Right ventricle myocardium inferior (tissue), 1 donor: ENCODE measurements around the gene HHIPL1. TPM values are rescaled to one million over a fixed set of nuclear protein-coding genes. Genes with fewer than 3 reads are reported as not detected.

Experiments
- ATAC-seq: fragments of 200-7000 bp; cut with Tn5 transposase; one replicate; pipeline ENCODE4 v1.9.1; 2020; ENCODE audit warnings: mild to moderate bottlenecking, moderate library complexity
- DNase-seq: peaks from one replicate; pipeline ENCODE4 v3.0.0; 2021; ENCODE audit errors: missing footprints
- intact Hi-C: fragments of 100-400 bp; cut with DNase I; formaldehyde crosslinking; loops from one replicate; pipeline ENCODE4 v1.11.0; 2022
- total RNA-seq: library from RNA; stranded (reverse); fragmentation: NEBNext Ultra II Directional; extraction: Animal tissue kit (Norgen Biotek cat#: 25700); gene quantifications from one replicate; pipeline ENCODE4 v1.2.1, GENCODE V29; 2021
- donor health status: DM: no; HTN: yes; CAD: no; lungs with severe emphysema.

HHIPL1 gene
- total RNA-seq, 1 donor from 2014 or later, result 1.5 TPM

DNA sequence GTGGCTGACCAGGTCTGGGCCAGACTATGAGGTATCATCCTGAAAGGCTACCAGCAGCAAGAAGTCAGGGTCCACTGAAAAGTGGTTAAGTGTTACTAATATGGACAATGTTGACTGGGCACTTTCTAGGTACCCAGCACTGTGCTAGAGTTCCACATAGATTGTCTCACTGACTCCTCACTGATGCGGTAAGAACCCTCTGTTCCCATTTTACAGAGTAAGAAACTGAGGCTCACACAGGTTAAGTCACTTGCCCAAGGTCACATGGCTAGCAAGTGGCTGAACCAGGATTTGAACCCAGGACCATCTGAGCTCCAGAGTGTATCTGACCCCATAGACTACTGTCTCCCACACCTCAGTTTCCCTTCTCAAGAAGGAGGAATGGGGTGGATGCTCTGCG, 36.3 kb upstream of the HHIPL1 start:
- ATAC-seq (no peak), DNase-seq (no peak)
- intact Hi-C loops, result no loop called here

DNA sequence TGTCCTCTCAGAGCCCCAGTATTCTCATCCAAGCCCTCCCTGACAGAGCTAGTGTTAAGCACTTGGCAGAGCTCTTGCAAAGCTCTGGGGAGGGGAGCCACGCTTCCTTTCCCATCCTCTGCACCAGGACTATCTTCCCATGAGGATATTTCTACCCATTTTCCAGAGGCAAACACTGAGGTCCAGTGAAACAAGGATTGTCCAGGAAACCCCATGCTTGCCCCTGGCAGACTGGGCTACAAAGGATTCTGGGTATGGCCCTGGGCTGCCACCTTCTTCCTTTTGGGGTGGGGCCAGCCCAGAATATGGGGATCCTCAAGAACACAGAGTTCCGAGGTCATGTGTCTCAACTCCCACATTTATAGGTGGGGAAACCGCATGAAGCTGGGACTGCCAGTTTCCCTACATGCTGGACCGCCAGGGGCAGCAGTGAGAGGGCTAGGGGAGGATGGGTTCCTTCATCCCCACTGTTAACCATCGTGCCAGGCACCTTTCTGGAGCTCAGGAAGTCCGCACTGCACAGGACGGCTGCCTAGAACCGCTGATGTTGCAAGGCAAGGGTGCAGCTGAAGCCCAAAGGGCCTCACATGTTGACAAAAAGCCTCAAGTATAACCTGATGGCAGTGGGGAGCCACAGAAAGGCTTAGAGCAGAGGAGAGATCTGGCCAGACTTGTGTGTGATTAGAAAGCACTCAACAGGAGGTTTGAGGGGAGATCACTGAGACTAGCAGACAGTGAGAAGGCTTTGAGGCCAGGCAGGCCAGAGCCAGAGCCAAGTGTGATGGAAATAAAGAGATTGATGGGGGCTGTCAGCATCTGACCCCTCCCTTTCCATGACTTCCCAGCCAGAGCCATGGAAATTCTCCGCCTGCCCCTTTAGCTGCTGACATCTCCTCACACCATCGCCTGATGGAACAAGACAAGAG, 35.4 kb upstream of the HHIPL1 start:
- ATAC-seq, result no peak
- DNase-seq, result peak; percentile 41
- intact Hi-C loops, result no loop called here

DNA sequence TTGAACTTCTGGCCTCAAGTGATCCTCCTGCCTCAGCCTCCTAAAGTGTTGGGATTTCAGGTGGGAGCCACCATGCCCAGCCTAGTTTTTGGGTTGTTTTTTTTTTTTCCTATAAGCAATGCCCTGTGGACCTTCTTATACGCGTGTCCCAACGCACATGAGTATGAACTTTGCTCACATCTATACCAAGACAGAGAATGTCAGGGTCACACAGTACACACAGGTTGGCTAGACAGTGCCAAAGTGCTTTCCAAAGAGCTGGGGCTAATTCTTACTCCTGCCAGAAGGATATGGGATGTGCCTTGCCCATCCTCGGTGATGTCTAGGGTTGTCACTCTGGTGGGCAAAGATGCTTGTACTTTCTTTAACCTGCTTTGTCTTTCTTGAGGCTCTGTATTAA, 33.3 kb upstream of the HHIPL1 start:
- no peak for ATAC-seq
- intact Hi-C loops, result no loop called here
- DNase-seq, result no peak

DNA sequence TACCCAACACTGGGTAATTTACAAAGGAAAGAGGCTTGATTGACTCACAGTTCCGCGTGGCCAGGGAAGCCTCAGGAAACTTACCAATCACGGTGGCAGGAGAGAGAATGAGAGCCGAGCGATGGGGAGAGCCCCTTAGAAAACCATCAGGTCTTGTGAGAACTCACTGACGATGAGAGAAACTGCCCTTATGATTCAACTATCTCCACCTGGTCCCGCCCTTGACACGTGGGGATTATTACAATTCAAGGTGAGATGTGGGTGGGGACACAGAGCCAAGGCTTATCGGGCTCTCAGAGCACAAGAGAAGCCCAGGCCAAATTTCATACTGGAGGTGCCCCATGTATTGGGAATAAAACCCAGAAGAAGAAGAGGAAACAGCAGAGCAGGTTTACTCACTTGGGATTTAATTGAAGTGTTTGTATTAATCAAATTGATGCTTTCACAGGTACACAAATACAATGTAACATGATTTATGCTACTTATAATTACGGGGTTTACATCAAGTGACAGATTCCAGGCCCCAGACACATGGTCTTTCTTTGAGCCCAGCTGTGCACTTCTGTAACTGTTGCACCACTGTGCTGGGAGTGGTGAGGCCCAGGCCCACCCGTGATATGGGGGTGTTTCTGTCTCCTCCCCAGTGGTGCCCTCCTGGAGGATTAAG, 32.7 kb upstream of the HHIPL1 start:
- ATAC-seq (no peak), DNase-seq (peak; percentile 20)
- intact Hi-C loops, result no loop called here

DNA sequence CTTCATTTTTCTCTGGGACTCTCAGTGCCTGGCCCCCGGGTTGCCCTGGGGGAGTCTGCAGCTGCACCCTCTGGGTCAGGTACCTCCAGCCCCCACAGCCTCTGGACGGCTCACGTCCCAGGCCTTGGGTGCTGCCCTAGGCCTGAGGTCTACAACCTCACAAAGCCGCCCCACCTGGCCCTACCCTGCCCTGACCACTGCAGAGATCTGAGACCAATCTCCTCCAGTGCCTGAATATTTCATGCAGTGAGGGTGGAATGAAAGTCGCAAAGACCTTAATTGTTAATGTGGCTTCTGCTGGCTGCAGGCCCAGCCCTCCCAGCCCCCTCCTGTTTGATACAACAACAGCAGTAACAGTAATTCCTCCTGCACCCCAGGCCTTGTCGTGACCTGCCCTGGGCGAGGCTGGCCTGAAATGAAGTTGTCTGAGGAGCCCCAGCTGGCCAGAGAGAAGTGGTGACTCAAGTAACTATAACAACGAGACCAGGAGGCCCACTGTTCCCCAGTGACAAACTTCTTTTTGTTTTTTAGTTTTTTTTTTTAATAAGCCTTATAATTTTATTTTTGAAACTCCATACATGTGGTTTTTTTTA, 32.1 kb upstream of the HHIPL1 start:
- intact Hi-C loops, result no loop called here
- DNase-seq, result peak; percentile 57
- no peak for ATAC-seq

DNA sequence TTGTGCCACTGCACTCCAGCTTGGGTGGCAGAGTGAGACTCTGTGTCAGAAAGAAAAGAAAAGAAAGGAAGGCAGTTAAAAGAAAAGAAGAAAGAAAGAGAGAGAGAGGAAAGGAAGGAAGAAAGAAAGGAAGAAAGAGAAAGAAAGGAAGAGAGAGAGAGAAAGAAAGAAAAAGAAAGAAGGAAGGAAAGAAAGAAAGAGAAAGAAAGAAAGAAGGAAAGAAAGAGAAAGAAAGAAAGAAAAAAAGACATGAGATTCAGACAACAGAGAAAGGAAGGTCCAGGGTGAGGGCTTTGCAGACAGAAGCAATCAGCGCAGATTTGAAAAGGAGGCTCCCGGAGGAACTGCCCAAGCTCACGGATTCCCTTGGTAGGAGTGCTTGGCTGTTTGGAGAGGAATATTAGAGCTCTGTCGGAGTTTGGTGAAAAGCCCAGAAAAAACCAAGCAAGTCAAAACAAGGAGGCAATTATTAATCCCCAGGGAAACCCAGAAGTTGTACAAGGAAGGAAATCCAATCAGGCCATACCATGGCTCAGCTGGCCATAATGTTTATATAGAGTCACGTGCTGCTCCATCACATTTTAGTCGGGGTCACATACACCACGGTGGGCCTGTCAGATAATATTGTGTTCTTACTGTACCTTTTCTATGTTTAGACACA, 29.3 kb upstream of the HHIPL1 start:
- intact Hi-C loops, result no loop called here
- ATAC-seq, result peak; percentile 15
- DNase-seq, result no peak

DNA sequence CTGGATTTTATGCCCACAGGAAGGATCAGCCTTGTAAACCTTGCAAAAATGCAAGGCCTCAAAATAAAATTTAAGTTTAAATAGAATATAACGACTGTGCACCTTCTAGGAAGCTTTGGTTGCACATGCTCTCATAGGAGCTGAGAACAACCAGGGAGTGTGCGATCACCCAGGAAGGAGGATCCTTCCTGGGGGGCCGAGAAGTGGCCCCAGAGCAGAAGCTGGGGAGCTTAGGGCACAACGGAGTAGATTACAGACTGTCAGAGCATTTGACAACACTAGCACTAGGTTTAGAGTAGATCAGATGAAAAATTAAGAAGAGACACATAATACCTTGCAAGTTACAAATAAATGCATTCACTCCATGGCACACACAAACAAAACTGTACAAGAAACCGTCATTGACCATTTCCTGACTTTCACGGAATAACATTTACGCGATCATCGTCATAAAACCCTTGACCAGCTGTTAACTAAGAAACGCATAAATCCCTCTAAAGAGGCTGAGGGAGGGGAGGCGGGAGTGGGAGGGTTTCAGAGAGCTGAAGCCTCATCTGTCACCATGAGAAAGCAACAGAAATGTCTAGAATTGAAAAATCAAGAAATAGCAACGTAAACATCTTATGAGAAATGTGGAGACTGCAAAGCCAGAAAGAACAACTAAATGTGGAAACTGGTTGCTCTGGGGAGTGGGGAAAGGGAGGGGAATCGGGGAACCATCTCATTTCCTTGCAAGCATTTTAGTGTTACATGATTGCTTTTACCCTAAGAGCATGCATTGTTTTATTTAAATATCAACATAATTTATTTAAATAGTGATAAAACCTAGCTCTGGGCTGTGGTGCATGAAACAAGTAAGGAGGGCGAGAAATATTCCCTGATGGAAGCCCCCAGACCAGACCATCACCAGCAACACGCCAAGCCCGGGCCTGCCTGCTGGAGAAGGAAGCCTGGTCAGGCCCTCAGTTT, 27.8 kb upstream of the HHIPL1 start:
- DNase-seq (no peak), ATAC-seq (no peak)
- intact Hi-C loops, result no loop called here

DNA sequence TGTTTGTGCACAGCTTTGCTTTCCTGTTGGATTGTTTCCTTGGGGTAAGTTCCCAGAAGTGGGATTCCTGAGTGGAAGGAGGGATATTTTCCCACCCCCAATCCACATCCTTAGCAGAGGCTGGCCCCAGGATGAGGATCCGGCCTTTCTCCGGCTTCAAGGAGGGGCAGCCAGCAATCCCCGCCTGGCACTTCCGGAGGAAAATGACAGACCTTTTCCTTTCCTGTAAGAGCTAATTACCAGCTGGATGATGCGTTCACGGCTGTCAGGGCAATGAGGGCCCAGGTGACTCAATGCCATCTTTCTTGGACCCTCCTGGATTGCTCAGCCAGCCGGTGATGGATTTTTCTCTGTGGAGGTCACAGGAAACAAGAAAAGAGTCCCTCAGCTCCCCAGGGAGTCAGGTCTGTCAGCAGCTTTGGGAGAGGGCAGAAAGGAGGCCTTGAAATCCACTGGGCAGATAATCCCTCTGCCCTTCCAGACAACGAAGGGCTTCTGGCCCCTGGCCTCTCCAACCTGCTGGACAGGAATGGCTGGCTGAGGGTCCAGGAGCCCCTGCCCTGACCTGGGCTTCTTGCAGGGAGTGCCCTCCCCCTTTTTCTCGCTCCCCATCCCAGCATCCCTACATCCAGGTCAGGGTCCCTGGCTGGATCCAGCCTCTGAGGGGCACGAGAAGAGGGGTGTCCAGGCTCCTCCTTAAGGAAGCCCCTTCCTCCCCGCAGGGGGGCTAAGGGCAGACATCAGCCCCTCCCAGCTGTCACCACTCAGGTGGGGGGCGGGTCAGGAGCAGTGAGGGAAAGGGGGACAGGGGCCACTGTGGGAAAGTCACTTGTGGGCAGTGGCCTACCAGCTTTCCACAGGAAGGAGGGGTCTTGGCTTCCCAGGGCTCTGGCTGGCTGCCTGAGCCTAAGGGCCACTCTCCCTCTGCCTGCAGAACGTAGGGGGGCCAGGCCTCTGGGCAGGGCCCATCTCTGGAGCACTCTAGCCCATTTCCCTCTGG, 24.8 kb upstream of the HHIPL1 start:
- ATAC-seq (no peak), DNase-seq (peak; percentile 59)
- intact Hi-C loops, result no loop called here

DNA sequence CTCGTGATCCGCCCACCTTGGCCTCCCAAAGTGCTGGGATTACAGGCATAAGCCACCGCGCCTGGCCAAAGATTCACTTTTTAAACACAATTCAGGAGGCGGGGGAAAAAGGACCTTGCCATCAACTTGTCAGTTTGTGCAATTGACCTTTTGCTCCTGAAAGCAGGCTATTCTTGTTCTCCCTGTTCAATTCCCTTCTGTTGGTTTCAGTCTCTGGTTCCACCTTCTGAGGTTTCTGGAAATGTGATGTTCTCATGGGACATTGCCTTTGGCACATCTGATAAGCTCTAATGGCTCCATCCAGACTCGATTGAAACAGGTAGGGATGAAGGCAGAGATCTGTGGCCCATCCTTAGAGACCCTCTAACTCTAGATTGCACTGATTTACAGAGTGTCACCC, 23.0 kb upstream of the HHIPL1 start:
- intact Hi-C loops, result no loop called here
- DNase-seq (no peak), ATAC-seq (no peak)

DNA sequence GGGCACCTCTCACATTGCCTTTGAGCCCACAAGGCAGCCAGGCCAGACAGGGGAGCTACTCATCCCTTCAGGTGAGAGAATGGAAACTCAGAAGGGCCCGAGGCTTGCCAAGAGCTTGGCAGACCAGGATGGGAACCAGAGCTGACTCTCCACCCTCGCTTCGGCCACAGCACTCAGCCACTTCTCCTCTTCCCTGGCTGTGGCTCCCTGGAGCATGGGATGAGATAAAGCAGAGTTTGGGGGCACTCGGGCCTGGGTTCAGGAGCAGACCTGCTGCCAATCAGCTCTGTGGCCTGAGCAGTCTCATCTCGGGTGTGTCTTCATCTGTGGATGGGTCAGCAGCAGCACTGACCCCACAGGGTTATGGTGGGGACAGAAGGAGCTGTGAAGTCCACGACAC, 20.9 kb upstream of the HHIPL1 start:
- intact Hi-C loops, result no loop called here
- DNase-seq (peak; percentile 59), ATAC-seq (no peak)

DNA sequence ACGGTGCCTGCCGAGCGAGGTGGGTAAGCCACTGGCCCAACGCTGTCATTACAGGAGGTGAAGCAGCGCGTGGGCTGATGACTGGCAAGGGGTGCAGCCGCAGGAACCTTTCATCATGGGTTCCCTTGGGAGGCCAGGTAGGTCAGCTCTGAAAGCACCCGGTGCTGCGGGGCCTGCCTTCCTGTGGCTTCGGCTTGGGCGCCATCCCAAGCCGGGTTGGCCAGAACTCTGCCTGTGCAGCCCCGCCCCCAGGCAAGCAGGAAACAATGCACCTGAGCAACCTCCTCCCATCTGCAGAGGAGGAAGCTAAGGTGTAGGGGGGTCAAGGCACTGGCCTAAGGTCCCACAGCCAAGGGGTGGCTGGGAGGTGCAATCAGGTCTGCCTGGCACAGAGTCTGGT, 20.0 kb upstream of the HHIPL1 start:
- peak; percentile 35 for DNase-seq
- ATAC-seq, result no peak
- intact Hi-C loops, result no loop called here

DNA sequence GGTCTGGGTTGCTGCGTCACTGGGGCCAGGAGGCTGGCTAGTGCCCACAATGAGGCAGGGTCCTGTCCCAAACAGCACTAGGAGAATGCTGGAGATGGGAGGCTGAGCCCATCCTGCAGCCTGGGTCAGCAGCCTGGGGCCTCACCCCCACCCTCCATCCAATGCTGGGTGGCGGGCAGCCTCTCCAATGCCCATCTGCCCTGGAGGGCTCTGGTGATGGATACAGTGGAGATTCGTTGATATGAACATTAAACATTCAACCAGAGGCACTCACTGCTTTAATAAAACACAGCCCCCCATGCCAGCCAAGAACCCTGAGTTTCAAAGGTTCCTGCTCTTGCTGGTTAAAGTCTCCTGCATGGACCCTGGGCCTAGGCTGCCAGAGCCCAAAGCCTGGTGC, 19.5 kb upstream of the HHIPL1 start:
- ATAC-seq (no peak), DNase-seq (peak; percentile 15)
- intact Hi-C loops, result no loop called here

DNA sequence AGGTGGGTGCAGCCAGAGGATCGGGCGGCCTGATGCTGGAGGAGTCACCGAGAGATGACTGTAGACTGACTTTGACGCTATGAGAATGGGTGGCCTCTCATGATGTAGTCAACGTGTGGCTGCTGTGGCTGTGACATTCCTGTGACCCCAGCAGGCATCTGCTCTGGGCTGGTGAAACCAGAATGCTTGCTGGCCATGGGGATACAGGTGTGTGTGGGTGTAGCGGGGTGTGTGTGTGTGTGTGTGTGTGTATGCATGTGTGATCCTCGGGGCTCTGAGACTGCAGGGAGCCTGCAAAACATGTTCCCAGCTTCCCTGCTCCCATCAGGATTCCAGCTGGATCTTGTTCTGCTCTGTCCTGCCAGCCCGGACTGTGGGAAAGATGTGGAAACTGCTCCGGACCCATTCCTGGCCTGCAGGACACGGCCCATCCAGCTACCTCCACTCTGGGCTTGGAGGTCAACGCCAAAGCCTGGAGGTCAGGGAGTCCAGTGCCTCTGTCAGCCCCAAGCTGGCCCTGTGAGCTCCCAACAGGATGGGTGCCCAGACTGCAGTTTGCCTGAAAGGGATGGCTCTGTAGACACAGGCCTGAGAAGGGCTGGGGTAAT, 18.8 kb upstream of the HHIPL1 start:
- DNase-seq (no peak), ATAC-seq (no peak)
- intact Hi-C loops, result no loop called here

DNA sequence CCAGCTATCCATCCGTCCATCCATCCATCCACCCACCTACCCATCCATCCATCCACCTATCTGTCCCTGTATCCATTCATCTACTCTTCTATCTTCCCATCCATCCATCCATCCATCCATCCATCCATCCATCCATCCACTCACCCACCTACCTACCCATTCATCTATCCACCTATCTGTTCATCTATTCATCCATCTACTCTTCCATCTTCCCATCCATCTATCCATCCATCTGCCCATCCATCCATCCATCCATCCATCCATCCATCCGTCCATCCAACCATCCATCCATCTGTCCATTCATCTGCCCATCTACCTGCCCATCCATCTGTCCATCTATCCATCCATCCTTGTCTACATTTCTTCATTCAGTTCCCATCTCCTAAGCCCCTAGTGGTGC, 17.8 kb upstream of the HHIPL1 start:
- intact Hi-C loops, result no loop called here
- no peak for ATAC-seq
- DNase-seq, result no peak

DNA sequence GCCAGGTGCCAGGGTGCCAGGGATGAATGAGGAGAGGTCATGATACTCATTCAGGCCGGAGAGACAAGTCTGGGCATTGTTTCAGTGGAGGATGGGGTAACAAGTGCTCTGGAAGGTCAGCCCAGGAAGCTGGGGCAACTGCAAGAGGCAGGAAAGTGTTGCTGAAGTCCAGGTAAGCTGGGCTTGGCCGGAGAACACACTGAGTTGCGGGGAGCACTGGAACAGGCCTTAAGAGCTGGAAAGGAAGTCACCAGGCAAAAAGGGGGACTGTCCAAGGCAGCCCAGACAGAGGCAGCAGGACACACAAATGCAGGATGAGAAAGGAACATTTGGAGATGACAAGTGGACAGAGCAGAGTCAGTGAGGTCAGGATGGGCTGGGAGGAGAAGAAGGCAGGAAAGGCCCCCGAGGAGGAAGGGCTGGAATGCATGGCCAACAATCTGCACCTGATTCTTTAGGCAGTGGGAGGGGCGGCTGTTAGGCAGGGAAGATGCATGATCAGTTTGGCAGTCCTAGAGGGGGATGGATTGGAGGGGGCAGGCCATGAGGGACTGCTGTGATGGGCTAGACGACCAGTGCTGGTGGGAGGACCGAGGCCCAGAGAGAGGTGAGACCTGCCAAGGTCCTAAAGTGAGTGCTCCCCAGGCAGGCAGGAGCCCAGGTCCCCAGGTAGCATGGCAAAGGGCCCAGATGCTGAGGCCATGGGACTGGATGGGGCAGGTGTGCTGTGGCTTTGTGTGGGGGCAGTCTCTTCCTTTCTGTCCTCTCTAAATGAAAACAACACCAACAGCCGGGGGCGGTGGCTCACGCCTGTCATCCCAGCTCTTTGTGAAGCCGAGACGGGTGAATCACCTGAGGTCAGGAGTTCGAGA, 17.2 kb upstream of the HHIPL1 start:
- ATAC-seq (no peak), DNase-seq (no peak)
- intact Hi-C loops, result loop anchor here (1.0 kb wide), 1 partner anchor 109 kb away; no protein-coding TSS in a partner anchor
